HepG2 (cell line): ENCODE measurements around the gene GGT7. TPM values are rescaled to one million over a fixed set of nuclear protein-coding genes. Genes with fewer than 3 reads are reported as not detected.

Experiments
- BCLAF1 ChIP-seq: fragments of 450-650 bp; IDR thresholded peaks from 2 replicates; pipeline ENCODE4 v1.6.1; 2017; ENCODE audit warnings: mild to moderate bottlenecking
- BRF2 ChIP-seq: sonication (generic); formaldehyde crosslinking; IDR thresholded peaks from 2 replicates; pipeline ENCODE4 v1.8.1; 2022; ENCODE audit warnings: mild to moderate bottlenecking, missing genetic modification reagents
- DPF2 ChIP-seq: sonication (generic); formaldehyde crosslinking; IDR thresholded peaks from 2 replicates; pipeline ENCODE4 v1.4.0; 2020; ENCODE audit warnings: mild to moderate bottlenecking, low read depth, missing genetic modification reagents, borderline replicate concordance
- FOXK1 ChIP-seq: sonication (generic); formaldehyde crosslinking; IDR thresholded peaks from 2 replicates; pipeline ENCODE4 v1.4.0; 2020; ENCODE audit warnings: low read depth, missing genetic modification reagents, borderline replicate concordance
- MYNN ChIP-seq: sonication (generic); formaldehyde crosslinking; IDR thresholded peaks from 2 replicates; pipeline ENCODE4 v1.4.0; 2020; ENCODE audit warnings: mild to moderate bottlenecking, low read depth, missing genetic modification reagents
- PCBP2 ChIP-seq: fragments of 200-400 bp; formaldehyde crosslinking; optimal IDR thresholded peaks from 2 replicates; pipeline ENCODE3; 2018; ENCODE audit warnings: low read length, low read depth; ENCODE audit not compliant: poor library complexity, severe bottlenecking
- REL ChIP-seq: sonication (generic); formaldehyde crosslinking; conservative IDR thresholded peaks from 2 replicates; pipeline ENCODE4 v1.8.0; 2022; ENCODE audit warnings: mild to moderate bottlenecking, missing genetic modification reagents, moderate library complexity
- THAP11 ChIP-seq: IDR thresholded peaks from 2 replicates; pipeline ENCODE4 v1.6.1; 2016; ENCODE audit warnings: missing biosample characterization, missing genetic modification reagents
- ZBTB2 ChIP-seq: sonication (generic); formaldehyde crosslinking; IDR thresholded peaks from 2 replicates; pipeline ENCODE4 v1.8.0; 2022; ENCODE audit warnings: low read depth, missing genetic modification reagents
- ZBTB39 ChIP-seq: sonication (generic); formaldehyde crosslinking; IDR thresholded peaks from 2 replicates; pipeline ENCODE4 v1.5.0; 2020; ENCODE audit warnings: missing genetic modification reagents
- ZFP41 ChIP-seq: sonication (generic); formaldehyde crosslinking; IDR thresholded peaks from 2 replicates; pipeline ENCODE4 v1.4.0; 2020; ENCODE audit warnings: mild to moderate bottlenecking, missing genetic modification reagents, borderline replicate concordance
- ZKSCAN8 ChIP-seq: IDR thresholded peaks from 2 replicates; pipeline ENCODE4 v1.6.1; 2016; ENCODE audit warnings: borderline replicate concordance, missing genetic modification reagents, missing compliant biosample characterization
- ZNF275 ChIP-seq: sonication (generic); formaldehyde crosslinking; IDR thresholded peaks from 2 replicates; pipeline ENCODE4 v1.8.0; 2022; ENCODE audit warnings: missing genetic modification reagents, mild to moderate bottlenecking, inconsistent platforms, borderline replicate concordance
- ZNF3 ChIP-seq: IDR thresholded peaks from 2 replicates; pipeline ENCODE4 v1.7.0; 2017; ENCODE audit warnings: inconsistent platforms
- ZNF530 ChIP-seq: sonication (generic); formaldehyde crosslinking; IDR thresholded peaks from 2 replicates; pipeline ENCODE4 v1.5.0; 2020; ENCODE audit warnings: low read depth, mild to moderate bottlenecking, missing genetic modification reagents
- ZNF567 ChIP-seq: sonication (generic); formaldehyde crosslinking; IDR thresholded peaks from 2 replicates; pipeline ENCODE4 v1.8.1; 2023; ENCODE audit warnings: mild to moderate bottlenecking, missing genetic modification reagents, borderline replicate concordance
- ZSCAN25 ChIP-seq: sonication (generic); formaldehyde crosslinking; IDR thresholded peaks from 2 replicates; pipeline ENCODE4 v1.8.0; 2022; ENCODE audit warnings: mild to moderate bottlenecking, missing genetic modification reagents
- ZSCAN9 ChIP-seq: IDR thresholded peaks from 2 replicates; pipeline ENCODE4 v1.6.1; 2016; ENCODE audit warnings: borderline replicate concordance
- polyA plus RNA-seq, 8 experiments: library from polyadenylated mRNA; depleted of rRNA in 3 of 8; stranded (reverse) in 7 of 8; unstranded in 1 of 8; fragments of >200 nt; fragmentation: Illumina TruSeq in 4 of 8; extraction: Trizol in 4 of 8; gene quantifications; 2 replicates each; pipeline versions ENCODE4 v1.2.1 to v1.2.3, GENCODE V29; 2011 to 2016; ENCODE audit warnings: low read depth in 4 of 8, missing spikeins in 1 of 8, mixed read lengths in 1 of 8; ENCODE audit not compliant: insufficient read depth in 1 of 8
- total RNA-seq, 5 experiments: library from RNA; depleted of rRNA; stranded (reverse); fragments of >200 nt; fragmentation: Illumina TruSeq; extraction: Trizol; gene quantifications; 2 replicates each; pipeline ENCODE4 v1.2.3, GENCODE V29; 2016; ENCODE audit warnings: low read depth in 1 of 5

The GGT7 gene
- total and polyA plus RNA-seq, 2 of the 13 experiments (the other 11 are each of a cell fraction or from before 2014, with no cell fraction given) = 6.6 to 23.0 TPM

GRCh38 chr20:34824806-34825529 lies 47.7 kb downstream of the GGT7 start (continued):
- TF ChIP-seq ZNF530 (CRISPR knock-in tag) (0 out of 2 replicates have a peak, but pooled peaks have one; percentile 49), ZBTB2 (CRISPR knock-in tag) (peak; percentile 38; the same call in 1 of the 2 replicates), DPF2 (CRISPR knock-in tag) (0 out of 2 replicates have a peak, but pooled peaks have one; percentile 14), ZBTB39 (CRISPR knock-in tag) (no peak), THAP11 (CRISPR knock-in tag) (no peak; the same call in 1 of the 2 replicates), ZKSCAN8 (no peak), MYNN (no peak), ZSCAN25 (peak; percentile 74; the same call in 1 of the 2 replicates), ZFP41 (CRISPR knock-in tag) (peak; percentile 82; the same call in 1 of the 2 replicates), FOXK1 (CRISPR knock-in tag) (peak; percentile 39; the same call in 1 of the 2 replicates), REL (CRISPR knock-in tag) (no peak), PCBP2 (no peak), BRF2 (0 out of 2 replicates have a peak, but pooled peaks have one; percentile 15), ZNF3 (no peak), ZNF567 (CRISPR knock-in tag) (no peak; the same call in 1 of the 2 replicates), ZNF275 (CRISPR knock-in tag) (peak; percentile 51; the same call in 1 of the 2 replicates), ZSCAN9 (CRISPR knock-in tag) (no peak), BCLAF1 (no peak)
